GM19025 (cell line): Measurements from ENCODE around the gene CARD14.

Experiments
- ATAC-seq: cut with Tn5 transposase; IDR thresholded peaks from one replicate; pipeline ENCODE4 v1.9.1; 2021; ENCODE audit warnings: mild to moderate bottlenecking, low read depth, moderate library complexity; ENCODE audit not compliant: unreplicated experiment

The CARD14 gene

DNA sequence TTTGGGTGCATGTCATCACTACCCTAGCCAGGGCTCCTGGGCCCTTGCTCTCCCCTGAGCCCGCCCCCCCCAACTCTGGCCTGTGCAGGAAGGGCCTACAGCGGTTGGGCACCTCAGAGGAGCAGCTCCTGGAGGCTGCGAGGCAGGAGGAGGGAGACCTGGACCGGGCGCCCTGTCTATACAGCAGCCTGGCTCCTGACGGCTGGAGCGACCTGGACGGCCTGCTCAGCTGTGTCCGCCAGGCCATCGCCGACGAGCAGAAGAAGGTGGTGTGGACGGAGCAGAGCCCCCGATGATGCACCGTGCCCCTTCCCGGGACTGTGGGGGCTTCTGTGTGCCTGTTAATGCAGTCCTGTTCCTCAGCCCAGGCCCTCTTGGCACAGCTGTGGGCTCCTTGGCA is 38.2 kb downstream of the CARD14 start:
- no peak for ATAC-seq

GRCh38 chr17:80209765-80210164 is 39.9 kb downstream of the CARD14 start:
- ATAC-seq: no peak

DNA sequence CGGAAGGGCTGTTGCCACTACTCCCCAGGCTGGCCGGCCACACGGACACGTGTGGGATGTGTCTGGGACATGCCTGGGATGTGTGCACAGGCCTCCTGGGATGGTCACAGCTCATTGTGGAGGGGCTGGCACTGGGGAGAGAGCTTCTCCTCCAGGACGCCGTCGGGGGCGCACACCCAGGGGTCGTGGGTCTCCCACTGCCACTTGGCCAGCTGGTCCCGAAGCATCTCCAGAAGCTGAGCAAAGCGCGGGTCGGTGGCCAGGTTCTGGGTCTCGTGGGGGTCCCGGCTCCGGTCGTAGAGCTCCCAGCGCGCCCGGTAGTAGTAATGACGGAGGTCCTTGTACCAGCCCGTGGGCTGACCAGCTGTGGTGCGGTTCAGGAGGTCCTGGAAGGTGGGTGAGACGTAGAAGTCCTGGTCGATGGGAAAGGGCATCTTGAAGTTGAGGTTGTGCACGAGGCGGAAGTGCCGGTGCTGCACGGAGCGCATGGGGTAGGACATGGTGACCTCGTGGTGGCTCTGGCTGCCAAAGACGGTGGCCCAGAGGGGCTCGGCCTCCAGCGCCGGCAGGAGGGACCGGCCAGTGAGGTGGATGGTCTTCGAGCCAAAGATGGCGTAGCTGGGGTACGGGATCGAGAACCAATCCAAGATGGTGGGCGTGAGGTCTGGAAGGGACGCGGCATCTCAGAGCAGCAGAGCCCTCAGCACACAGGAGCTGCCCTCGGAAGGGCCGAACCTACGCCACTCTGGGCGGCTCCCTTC is 40.7 kb downstream of the CARD14 start:
- no peak for ATAC-seq

- no peak for ATAC-seq
These were observed 42.3 kb downstream of the CARD14 start for GRCh38 chr17:80212109-80212508.

DNA sequence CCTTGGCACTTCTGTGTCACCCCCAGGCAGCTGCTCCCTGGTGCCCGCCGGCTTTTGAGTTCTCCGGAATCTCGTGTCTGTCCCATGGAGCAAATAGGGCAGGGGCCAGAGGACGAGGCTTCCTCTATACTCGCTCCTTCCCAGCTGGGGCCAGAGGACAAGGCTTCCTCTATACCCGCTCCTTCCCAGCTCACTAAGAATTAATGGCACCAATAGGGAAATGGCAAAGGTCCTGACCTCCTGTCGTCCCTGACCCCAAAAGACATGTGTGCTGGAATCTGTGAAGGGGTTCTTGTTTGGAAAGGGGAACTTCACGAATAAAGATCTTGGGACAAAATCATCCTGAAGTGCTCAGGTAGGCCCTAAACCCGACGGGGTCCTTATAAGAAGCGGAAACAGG is 42.7 kb downstream of the CARD14 start:
- no peak for ATAC-seq

GRCh38 chr17:80212962-80213642 is 43.3 kb downstream of the CARD14 start:
- no peak for ATAC-seq

DNA sequence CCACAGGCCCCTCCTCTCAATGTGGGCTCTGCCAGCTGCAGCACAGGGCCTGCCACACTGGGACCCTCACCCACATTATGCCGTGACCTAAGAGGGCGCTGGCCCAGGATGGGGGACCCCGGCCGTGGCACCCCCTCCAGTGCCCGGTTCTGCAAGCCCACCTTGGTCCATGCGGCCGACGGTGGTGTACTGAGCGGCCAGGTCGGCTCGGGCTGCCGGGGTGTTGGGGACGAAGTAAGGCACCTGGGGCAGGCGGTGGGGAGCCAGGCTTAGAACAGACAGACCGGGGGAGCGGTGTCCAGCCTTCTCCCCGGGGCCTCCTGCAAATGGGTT is 43.8 kb downstream of the CARD14 start:
- ATAC-seq: no peak

- no peak for ATAC-seq
These were observed 44.4 kb downstream of the CARD14 start for GRCh38 chr17:80214012-80214877.

- ATAC-seq: no peak
These were observed 45.0 kb downstream of the CARD14 start for GRCh38 chr17:80214878-80215210.

GRCh38 chr17:80216473-80217456 is 46.9 kb downstream of the CARD14 start:
- ATAC-seq: no peak

GRCh38 chr17:80217703-80218362 is 48.0 kb downstream of the CARD14 start:
- ATAC-seq: no peak

- ATAC-seq: no peak
These were observed 48.6 kb downstream of the CARD14 start for GRCh38 chr17:80218391-80218790.

- no peak for ATAC-seq
These were observed 49.4 kb downstream of the CARD14 start for GRCh38 chr17:80219013-80219762.

GRCh38 chr17:80219763-80220053 is 49.9 kb downstream of the CARD14 start:
- no peak for ATAC-seq

DNA sequence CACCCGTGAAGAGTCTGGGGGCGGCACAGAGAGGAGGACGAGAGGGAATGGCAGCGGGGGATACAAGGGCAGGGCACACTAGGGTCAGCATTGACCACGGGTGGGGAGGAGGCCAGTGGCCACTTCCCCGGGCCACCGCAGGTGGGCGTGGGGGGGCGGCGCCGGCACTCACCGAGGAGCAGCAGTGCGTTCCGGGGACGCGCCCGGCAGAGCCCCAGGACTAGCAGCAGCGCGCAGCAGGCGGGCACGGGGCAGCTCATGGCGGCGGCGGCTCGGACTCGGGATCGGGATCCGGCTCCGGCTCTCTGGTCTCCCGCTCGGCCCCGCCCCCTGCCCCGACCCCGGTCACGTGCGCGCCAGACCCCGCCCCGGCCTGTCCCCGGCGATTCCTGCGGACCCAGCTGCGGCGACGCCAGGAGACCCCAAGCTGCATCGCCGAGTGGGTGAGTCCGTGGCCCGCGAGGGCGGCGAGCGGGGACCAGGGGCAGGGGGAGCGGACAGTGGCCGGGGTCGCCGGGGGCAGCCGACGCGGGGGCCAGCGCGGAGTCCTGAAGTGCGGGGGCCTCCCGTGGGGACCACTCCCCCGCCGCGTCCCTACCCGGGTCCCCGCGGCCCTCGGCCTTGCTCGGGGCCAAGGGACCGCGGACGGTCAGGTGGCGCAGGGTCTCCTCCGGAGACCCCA is 50.4 kb downstream of the CARD14 start, which contains the start of the genes SGSH and SLC26A11:
TSS of gene SGSH (minus strand) at position 280 of the 682 bp plus-strand sequence. CDS start at position 260, 20 bp downstream.
TSS of gene SLC26A11 (plus strand) at position 374 of the 682 bp plus-strand sequence. CDS start 1,134 bp downstream, outside the sequence.
- ATAC-seq: no peak

DNA sequence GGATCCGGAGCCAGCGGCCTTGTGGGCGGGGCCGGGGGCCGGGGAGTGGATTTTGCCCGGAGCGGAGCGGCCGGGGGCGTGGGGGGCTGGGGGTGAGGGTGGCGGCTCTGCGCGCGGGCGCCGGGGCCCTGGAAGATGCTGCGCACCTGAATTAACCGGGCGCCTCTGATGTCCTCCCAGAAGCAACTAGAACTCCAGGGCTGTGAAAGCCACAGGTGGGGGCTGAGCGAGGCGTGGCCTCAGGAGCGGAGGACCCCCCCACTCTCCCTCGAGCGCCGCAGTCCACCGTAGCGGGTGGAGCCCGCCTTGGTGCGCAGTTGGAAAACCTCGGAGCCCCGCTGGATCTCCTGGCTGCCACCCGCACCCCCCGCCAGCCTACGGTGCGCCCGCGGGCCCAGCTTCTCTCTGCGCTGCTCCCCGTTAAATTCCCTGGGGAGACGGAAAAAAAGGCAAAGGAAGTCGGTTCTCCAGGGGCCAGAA is 50.9 kb downstream of the CARD14 start:
- ATAC-seq: no peak

DNA sequence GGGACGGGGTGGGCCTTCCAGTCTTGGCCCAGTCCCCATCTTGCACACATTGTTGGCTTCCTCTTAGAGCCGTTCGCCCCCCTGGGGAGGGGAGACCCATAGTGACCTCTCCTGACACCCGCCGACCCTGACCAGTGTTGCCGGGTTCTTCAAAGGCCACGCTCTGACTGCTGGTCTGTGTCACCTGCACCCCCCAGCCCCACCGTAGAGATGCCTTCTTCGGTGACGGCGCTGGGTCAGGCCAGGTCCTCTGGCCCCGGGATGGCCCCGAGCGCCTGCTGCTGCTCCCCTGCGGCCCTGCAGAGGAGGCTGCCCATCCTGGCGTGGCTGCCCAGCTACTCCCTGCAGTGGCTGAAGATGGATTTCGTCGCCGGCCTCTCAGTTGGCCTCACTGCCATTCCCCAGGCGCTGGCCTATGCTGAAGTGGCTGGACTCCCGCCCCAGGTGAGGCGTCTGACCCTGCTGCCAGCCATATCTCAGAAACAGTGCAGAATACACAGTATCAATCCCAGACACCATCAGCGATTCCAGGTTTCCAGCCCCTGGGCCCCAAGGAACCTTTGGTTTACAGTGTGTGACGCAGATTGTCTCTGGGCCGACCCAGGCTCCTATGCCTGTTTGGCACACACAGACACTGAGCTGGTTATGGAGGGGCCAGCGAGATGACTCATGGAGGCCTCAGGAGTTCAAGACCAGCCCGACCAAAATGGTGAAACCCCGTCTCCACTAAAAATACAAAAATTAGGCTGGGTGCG is 51.7 kb downstream of the CARD14 start:
- ATAC-seq: no peak
